Measurements from ENCODE around the gene USHBP1. TPM values are rescaled to one million over a fixed set of nuclear protein-coding genes. Genes with fewer than 3 reads are reported as not detected.

USHBP1 gene
- total RNA-seq, 4 donors from 2014 or later = 2.4 to 43.3 (median 5.8) TPM

DNA sequence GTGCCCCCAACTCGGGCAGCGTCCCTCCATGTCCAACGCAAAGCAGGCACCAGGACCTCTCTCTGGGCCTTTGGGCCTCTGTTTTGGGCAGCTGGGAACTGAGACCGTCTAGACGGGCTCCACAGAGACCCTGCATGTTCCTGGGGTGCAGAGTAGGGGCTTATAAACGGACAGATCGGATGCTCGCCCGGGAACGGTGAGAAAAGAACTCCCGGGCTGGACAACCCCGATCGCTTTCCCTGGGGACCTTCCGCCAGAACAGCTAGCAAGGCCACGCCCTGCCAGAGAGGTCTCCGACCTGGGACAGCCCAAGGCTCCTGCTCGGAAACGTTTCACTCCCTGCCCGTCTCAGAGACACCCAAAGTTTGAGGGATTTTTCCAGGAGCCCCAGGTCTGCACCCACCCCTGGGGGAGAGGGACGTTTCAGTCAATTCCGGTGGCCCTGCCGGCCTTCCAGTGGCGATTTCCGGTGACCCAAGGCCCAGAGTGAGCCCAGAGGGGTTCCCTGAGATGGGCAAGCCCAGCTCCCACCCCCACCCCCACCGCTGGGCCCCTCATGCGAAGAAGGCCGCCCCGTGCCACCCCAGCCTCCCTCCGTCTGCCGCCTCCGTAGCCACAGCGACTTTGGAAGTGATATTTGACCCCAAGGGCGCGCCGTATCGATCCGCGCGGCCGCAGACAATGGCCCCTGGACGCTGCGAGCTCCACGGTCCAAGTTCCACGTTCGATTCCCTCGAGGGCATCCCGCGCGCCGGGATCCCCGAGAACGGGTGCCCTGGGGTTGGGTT lies 20.5 kb downstream of the USHBP1 start:
- DNase-seq (ENCODE audit: low spot score) = no peak
- TF ChIP-seq, protein P1, sequence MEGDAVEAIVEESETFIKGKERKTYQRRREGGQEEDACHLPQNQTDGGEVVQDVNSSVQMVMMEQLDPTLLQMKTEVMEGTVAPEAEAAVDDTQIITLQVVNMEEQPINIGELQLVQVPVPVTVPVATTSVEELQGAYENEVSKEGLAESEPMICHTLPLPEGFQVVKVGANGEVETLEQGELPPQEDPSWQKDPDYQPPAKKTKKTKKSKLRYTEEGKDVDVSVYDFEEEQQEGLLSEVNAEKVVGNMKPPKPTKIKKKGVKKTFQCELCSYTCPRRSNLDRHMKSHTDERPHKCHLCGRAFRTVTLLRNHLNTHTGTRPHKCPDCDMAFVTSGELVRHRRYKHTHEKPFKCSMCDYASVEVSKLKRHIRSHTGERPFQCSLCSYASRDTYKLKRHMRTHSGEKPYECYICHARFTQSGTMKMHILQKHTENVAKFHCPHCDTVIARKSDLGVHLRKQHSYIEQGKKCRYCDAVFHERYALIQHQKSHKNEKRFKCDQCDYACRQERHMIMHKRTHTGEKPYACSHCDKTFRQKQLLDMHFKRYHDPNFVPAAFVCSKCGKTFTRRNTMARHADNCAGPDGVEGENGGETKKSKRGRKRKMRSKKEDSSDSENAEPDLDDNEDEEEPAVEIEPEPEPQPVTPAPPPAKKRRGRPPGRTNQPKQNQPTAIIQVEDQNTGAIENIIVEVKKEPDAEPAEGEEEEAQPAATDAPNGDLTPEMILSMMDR (IDR thresholded peaks at IDR 0.05) = no peak
- ATAC-seq (ENCODE audit: low FRiP score) = peak; percentile 16

DNA sequence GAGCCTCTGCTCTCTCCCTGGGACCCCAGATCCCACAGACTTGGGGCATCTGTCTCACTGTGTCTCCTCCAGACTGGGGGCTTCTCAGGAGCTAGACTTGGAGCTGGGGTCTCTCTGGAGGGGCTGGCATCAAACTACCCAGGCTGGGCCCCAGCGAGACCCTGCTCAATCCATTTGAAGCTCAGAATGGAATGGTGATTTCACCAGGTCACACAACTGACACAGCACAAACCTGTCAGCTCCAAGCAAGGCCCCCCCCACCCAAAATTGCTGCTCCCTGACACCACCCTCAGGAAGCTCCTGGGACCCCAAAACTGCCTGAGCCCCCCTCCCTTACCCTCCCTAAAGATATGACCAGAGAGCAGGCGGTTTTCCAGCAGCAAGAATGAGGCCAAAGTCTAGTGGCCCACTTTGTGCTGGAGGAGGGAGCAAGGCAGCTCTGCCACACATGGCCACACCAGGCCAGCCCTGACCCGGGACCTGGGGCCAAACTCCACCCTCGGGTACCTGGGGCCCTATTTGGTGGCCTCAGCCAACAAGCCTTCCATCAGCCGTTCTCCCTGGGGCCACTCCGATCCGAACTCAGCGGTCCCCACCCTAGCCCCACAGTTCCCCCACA lies 21.2 kb downstream of the USHBP1 start:
- DNase-seq (ENCODE audit: low spot score) (no peak), ATAC-seq (ENCODE audit: low FRiP score) (no peak)
- TF ChIP-seq, protein P1 (IDR thresholded peaks at IDR 0.05) = no peak

DNA sequence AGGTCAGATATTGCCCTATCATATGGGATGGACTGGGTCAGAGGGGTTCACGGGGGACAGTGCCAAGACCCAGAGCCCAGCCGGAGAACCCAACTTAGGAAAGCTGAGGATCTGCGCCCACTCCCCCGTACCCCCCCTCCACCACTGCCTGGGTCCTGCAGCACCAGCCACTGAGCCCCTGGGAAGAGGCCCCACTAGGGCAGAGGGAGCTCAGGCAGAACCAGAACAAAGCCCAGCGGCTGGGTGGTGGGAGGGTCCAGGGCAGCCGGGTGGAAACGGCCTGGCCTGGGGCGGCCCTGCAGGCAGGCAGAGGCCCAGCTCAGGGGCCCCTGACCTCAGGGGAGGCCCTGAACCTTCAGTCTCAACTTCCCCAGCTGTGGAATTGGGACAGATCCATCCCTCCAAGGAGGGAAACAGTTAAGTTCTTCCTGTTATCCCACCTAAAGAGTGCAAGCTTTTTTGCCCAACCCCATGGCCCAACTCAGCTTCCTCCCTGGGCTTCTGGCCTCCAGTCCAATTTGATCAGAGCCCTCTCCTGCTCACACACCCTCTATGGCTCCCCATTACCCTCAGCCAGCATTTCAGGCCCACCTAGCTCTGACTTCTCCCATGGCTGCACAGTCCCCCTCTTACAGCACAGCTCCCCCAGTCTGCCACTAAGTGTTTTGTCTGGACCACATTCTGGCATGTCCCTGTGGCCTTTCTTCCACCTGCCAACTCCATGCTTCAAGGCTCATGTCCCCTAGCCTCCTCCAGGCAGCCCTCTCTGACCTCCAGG lies 21.9 kb downstream of the USHBP1 start:
- DNase-seq (ENCODE audit: low spot score) = no peak
- ATAC-seq (ENCODE audit: low FRiP score) = no peak
- TF ChIP-seq, protein P1 (IDR thresholded peaks at IDR 0.05) = no peak

DNA sequence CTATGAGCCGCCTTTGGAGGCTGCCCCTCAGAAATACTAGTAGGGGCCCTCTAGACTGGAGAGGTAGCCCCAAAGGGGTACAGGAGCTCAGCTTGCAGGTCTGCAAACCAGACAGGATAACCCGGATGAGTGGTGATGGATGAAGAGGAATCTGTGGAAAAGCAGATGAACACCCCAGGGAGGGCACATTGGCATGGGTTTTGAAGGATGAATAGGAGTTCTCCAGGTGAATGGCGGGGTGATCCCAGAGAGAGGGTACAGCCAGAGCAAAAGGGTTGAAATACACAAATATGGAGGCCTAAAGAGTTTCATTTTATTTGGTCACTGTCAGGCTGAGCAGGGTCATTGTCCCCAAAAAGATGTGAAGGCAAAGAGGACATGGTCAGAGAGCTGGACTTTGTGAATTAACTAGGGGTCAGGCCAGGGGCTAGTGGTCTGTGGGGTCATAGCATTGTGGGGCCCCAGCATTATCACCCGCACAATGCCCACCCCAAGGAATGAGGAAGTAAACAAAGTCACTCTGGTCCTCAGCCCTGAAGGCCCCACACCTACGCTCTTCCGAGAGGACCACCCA lies 23.6 kb downstream of the USHBP1 start:
- TF ChIP-seq, protein P1 (IDR thresholded peaks at IDR 0.05) = no peak
- no peak for ATAC-seq (ENCODE audit: low FRiP score)
- DNase-seq (ENCODE audit: low spot score) = no peak

DNA sequence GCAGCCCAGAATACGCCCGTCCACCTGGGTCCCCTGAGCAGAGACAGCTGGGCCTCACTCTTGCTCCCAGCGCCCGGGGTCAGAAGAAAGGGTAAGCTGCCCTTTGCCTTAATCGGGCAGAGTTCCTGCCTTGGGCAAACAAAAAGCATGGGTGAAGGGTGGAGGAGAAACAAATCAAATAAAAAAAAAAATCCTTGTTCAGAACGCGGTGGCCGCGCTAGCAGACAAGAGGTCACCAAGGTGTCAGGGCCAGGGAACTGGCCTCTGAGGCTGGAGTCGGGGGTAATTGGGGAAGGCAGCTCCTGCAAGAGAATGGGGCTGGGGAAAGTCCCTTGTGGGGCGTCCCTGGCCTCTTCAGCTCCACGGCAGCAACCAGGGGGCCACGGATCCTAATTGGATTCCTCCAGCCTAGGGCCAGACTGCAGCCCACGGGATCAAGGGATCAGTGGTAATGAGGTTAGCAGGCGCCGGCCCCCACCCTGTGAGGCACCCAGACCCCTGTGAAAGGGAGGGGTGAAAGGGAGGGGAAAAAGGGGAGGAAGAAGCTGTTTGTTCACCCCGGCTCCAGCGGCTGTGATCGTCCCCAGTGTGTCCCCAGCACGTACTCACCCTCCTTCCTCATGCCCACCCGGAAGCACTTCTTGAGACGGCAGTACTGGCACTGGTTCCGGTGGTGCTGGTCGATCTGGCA lies 24.3 kb downstream of the USHBP1 start:
- TF ChIP-seq, protein P1 (IDR thresholded peaks at IDR 0.05) = no peak
- DNase-seq (ENCODE audit: low spot score) (no peak), ATAC-seq (ENCODE audit: low FRiP score) (no peak)
